GM12872 (cell line): ENCODE data around the gene IGIP.

ENCODE experiments used
- CTCF ChIP-seq: IDR thresholded peaks from 3 replicates; pipeline ENCODE4 v1.5.1; 2011; ENCODE audit warnings: low read depth, mild to moderate bottlenecking, low read length, moderate library complexity; ENCODE audit not compliant: insufficient read depth

Gene IGIP

GRCh38 chr5:140117523-140117922 lies 8.2 kb upstream of the IGIP start:
- TF ChIP-seq CTCF: no peak

GRCh38 chr5:140118302-140118936 lies 7.3 kb upstream of the IGIP start:
- no peak for TF ChIP-seq CTCF

GRCh38 chr5:140126315-140127012 lies 727 bp downstream of the IGIP start:
- no peak for TF ChIP-seq CTCF

GRCh38 chr5:140128376-140128775 lies 2.6 kb downstream of the IGIP start:
- no peak for TF ChIP-seq CTCF

- TF ChIP-seq CTCF: no peak
These were observed 5.4 kb downstream of the IGIP start for GRCh38 chr5:140130949-140131733.

GRCh38 chr5:140131967-140132409 lies 6.3 kb downstream of the IGIP start:
- TF ChIP-seq CTCF: no peak

GRCh38 chr5:140133514-140134167 lies 7.9 kb downstream of the IGIP start:
- TF ChIP-seq CTCF: no peak
